GM12875 (cell line): Measurements from ENCODE around the gene INSIG1.

Experiments
- H3K4me3 ChIP-seq: one replicate; pipeline ENCODE4 v1.5.1; 2011; ENCODE audit warnings: low read depth, low read length, control low read depth
- TF ChIP-seq, protein P1 (sequence below): IDR thresholded peaks from 2 replicates; pipeline ENCODE4 v1.5.1; 2011; ENCODE audit warnings: low read depth, mild to moderate bottlenecking, control low read depth, inconsistent platforms, low read length, moderate library complexity, borderline replicate concordance; ENCODE audit not compliant: insufficient read depth

The INSIG1 gene

DNA sequence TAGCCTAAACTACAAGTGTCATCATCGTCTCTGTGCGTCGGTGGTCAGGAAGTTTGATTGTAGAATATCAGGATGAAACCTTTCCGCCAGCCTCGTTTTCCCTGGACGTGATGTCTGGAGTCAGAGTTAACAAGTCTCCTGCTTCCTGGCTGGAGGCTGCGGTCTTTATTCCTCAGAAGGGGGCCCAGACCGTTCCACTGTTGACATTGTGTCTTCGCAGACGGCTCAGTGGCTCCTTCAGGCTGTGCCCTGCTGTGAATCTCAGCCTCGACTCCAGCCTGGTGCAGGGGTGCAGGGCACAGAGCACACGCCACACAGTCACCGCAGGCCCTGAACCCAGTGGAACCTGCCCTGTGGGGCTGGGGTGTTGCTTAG is 37.2 kb upstream of the INSIG1 start:
- no peak overlapping the region for H3K4me3 ChIP-seq
- TF ChIP-seq, protein P1, sequence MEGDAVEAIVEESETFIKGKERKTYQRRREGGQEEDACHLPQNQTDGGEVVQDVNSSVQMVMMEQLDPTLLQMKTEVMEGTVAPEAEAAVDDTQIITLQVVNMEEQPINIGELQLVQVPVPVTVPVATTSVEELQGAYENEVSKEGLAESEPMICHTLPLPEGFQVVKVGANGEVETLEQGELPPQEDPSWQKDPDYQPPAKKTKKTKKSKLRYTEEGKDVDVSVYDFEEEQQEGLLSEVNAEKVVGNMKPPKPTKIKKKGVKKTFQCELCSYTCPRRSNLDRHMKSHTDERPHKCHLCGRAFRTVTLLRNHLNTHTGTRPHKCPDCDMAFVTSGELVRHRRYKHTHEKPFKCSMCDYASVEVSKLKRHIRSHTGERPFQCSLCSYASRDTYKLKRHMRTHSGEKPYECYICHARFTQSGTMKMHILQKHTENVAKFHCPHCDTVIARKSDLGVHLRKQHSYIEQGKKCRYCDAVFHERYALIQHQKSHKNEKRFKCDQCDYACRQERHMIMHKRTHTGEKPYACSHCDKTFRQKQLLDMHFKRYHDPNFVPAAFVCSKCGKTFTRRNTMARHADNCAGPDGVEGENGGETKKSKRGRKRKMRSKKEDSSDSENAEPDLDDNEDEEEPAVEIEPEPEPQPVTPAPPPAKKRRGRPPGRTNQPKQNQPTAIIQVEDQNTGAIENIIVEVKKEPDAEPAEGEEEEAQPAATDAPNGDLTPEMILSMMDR: no peak

DNA sequence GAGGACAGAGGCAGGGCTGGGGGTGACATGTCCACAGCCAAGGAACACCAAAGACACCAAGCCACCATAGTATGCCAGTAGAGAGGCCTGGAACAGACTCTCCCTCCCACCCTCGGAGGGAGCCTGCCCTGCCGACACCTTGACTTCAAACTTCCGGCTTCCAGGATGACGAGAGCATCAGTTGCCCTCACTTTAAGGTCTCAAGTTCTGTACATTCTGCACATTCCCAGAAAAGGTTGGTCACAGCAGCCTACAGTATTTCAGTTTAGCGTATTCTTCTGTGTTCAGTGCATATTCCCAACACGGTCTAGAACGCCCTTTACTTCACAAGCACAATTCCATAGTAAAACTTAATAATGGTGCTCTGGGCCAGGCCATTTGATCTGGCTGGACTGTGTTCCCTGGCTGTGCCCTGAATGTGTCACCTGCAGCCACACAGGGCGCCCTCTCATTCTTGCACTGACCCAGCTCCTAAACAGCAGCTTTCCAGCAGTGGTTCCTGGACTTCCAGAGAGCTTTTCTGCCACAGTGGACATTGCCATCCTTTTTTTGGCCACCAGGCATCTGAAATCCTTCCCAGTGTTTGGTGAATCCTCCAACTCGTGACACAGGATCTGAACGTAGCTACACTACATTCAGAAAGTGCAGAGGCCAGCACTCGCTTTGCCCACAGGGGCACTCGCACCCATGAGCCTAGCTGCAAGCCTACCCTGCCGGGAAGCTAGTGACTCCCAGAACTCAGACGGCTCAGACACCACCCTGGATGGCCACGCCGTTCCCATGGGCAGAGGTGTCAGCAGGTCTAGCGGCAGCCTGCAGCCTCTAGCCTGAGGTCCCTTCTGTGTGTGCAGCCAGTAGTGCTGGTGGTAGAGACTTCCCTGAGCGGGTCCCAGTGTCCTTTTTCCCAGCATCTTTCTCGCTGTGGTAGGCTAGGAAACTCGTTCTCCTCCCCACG is 36.4 kb upstream of the INSIG1 start:
- H3K4me3 ChIP-seq: no peak overlapping the region
- TF ChIP-seq, protein P1: no peak

DNA sequence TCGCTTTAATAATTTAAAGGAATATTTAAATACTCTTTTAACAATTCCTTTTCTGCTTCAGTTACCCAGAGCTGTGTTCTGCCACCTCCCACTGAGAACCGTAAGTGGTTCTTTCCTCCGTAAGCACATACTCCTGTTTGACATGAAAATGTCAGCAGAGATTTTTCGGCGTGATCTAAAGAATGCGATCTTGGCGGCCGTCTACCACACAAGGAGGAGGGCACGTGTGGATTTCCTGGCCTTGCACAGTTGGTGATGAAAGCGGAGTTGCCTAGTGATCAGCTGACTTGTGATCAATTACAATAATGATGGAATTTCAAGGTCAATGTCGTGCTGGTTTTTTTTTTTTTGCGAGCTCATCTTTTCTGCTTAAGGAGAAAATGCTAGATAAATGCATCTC is 35.6 kb upstream of the INSIG1 start:
- TF ChIP-seq, protein P1: no peak
- no peak overlapping the region for H3K4me3 ChIP-seq

DNA sequence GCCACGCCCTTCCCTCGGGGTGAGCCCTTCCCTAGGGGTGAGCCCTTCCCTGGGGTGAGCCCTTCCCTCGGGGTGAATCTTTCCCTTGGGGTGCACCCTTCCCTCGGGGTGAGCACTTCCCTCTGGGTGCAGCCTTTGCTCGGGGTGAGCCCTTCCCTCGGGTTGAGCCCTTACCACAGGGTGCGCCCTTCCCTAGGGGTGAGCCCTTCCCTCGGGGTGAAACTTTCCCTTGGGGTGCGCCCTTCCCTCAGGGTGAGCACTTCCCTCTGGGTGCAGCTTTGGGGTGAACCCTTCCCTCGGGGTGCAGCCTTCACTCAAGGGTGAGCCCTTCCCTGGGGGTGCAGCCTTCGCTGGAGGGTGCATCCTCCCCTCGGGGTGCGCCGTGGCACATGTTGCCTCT is 34.6 kb upstream of the INSIG1 start:
- TF ChIP-seq, protein P1: no peak
- H3K4me3 ChIP-seq: no peak overlapping the region

DNA sequence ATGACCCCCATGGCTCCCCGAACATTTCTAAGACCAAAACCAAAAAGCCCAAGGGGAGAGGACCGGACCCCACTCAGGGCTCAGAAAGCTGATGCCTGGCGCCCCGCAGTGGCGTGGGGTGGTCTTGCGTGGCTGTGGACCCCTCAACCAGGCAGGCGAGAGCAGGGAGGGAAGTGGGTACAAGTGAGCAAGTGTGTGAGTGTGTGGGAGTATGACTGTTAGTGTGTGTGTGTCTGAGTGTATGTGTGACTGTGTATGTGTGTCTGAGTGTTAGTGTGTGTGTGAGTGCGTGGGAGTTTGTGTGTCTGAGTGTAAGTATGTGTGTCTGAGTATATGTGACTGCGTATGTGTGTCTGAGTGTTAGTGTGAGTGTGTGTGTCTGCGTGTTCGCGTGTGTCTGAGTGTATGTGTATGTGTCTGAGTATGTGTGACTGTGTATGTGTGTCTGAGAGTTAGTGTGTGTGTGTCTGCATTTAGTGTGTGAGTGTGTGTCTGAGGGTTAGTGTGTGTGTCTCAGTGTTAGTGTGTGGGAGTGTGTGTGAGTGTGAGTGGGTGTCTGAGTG is 34.0 kb upstream of the INSIG1 start:
- H3K4me3 ChIP-seq: no peak overlapping the region
- TF ChIP-seq, protein P1: no peak

DNA sequence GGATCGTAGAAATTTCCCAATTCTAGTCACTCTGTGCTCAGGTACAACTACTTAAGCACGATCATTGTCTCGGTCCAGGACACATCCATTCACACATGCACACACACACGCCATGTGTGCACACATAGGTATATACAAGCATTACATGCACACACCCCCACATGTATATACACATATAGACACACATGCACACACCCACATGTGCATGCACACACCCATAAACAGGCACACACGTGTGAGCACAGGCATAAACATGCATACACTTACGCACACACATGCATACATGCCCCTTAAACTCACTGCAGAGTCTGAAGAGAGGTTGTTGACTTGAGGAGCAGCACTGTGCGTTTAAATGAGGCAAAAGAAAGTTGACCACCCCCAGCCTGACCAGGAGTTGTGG is 32.5 kb upstream of the INSIG1 start:
- TF ChIP-seq, protein P1: no peak
- no peak overlapping the region for H3K4me3 ChIP-seq

DNA sequence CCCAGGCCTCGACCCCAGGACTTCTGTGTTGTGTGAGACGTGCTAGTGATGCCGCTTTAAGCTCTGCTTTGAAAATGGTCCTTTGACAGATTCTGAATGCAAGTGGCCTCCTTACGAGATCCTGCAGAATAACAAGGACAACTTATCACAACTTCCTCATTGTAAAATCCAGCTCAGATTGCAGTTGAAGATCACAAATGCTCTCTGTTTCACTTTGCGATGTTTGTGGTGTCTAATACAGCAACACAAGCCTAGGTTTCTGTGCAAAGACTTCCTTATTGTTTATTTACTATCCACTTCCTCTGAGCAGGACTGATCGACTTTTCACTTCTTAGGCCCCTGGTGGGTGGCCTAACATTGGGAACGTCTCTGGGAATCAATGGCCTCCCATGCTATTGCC is 31.7 kb upstream of the INSIG1 start:
- TF ChIP-seq, protein P1: no peak

More for the DNA sequence above, 31.7 kb upstream of the INSIG1 start:
- H3K4me3 ChIP-seq: no peak overlapping the region
